Neural progenitor cell (in vitro differentiated cells): ENCODE results near the gene HIGD2A.

Experiments used
- EZH2 ChIP-seq: fragments of 200-600 bp; sonication (generic); IDR thresholded peaks from 2 replicates; pipeline ENCODE4 v1.6.1; 2017; ENCODE audit warnings: antibody characterized with exemption, mild to moderate bottlenecking, moderate library complexity
- EZH2phosphoT487 ChIP-seq: fragments of 200-600 bp; sonication (generic); IDR thresholded peaks from 2 replicates; pipeline ENCODE4 v1.6.1; 2017; ENCODE audit warnings: antibody characterized with exemption
- TF ChIP-seq, protein P1 (sequence below): fragments of 200-600 bp; sonication (generic); IDR thresholded peaks from 2 replicates; pipeline ENCODE4 v1.5.1; 2017; ENCODE audit warnings: antibody characterized with exemption, mild to moderate bottlenecking

DNA sequence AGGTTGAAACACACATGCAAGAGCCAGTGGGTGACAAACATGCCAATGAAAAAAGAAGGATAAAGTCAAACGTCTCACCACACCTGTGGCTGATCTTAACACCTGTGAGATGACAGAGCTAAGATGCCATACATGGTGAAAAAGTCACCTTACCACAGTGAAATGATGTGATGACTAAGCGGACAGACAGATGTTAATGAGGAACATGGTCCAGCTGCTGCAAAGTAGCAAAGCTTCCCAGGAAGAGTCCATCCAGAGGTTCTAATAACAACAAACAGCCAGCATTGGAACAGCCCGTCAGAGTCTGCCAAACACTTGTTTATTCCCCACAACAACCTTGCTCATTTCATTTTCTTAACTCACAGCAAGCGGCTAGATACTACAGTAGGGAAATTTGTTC is 28.9 kb upstream of the HIGD2A start:
- TF ChIP-seq, protein P1, sequence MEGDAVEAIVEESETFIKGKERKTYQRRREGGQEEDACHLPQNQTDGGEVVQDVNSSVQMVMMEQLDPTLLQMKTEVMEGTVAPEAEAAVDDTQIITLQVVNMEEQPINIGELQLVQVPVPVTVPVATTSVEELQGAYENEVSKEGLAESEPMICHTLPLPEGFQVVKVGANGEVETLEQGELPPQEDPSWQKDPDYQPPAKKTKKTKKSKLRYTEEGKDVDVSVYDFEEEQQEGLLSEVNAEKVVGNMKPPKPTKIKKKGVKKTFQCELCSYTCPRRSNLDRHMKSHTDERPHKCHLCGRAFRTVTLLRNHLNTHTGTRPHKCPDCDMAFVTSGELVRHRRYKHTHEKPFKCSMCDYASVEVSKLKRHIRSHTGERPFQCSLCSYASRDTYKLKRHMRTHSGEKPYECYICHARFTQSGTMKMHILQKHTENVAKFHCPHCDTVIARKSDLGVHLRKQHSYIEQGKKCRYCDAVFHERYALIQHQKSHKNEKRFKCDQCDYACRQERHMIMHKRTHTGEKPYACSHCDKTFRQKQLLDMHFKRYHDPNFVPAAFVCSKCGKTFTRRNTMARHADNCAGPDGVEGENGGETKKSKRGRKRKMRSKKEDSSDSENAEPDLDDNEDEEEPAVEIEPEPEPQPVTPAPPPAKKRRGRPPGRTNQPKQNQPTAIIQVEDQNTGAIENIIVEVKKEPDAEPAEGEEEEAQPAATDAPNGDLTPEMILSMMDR = no peak
- no peak for TF ChIP-seq EZH2phosphoT487
- no peak for TF ChIP-seq EZH2
